LNCAP (cell line): ENCODE results near the gene ARL6IP1.

Source experiments
- CTCF ChIP-seq: fragments of 450-650 bp; IDR thresholded peaks from 2 replicates; pipeline ENCODE4 v1.5.1; 2017; ENCODE audit warnings: mild to moderate bottlenecking

Gene ARL6IP1

GRCh38 chr16:18833707-18834505 is 32.6 kb upstream of the ARL6IP1 start:
- no peak for TF ChIP-seq CTCF

- TF ChIP-seq CTCF = no peak
These were observed 31.3 kb upstream of the ARL6IP1 start for GRCh38 chr16:18832613-18833012.

GRCh38 chr16:18832006-18832405 is 30.7 kb upstream of the ARL6IP1 start:
- TF ChIP-seq CTCF = no peak

GRCh38 chr16:18829251-18829650 is 27.9 kb upstream of the ARL6IP1 start:
- TF ChIP-seq CTCF = no peak

GRCh38 chr16:18827890-18828289 is 26.5 kb upstream of the ARL6IP1 start:
- TF ChIP-seq CTCF = no peak

- TF ChIP-seq CTCF = no peak
These were observed 14.9 kb upstream of the ARL6IP1 start for GRCh38 chr16:18816286-18816685.

- no peak for TF ChIP-seq CTCF
These were observed 10.6 kb upstream of the ARL6IP1 start for GRCh38 chr16:18811925-18812324.

- TF ChIP-seq CTCF = no peak
These were observed 7.8 kb upstream of the ARL6IP1 start for GRCh38 chr16:18809165-18809564.
